CD4-positive, alpha-beta T cell (primary cell): ENCODE measurements around the gene MTOR. TPM values are rescaled to one million over a fixed set of nuclear protein-coding genes. Genes with fewer than 3 reads are reported as not detected.

Experiments used
- ATAC-seq: fragments of 200-7000 bp; cut with Tn5 transposase; one replicate; pipeline ENCODE4 v1.10.0; 2022; ENCODE audit warnings: mild to moderate bottlenecking; ENCODE audit not compliant: poor library complexity
- CTCF ChIA-PET: fragments of 350-600 bp; sonication (Branson Sonifier 250); formaldehyde crosslinking; loops from one replicate; lab custom pipeline; 2021; ENCODE audit warnings: antibody characterized with exemption, inconsistent platforms; lab: Charles Lee
- POLR2A ChIA-PET: fragments of 350-600 bp; sonication (Branson Sonifier 250); formaldehyde crosslinking; loops from one replicate; lab custom pipeline; 2021; ENCODE audit warnings: antibody characterized with exemption, inconsistent platforms; lab: Charles Lee
- DNase-seq, 14 experiments: peaks; one replicate each; pipeline ENCODE4 v3.0.0-alpha.2; 2013 to 2020; ENCODE audit warnings: mixed read lengths in 2 of 14
- H3K27ac ChIP-seq, 2 donors: one replicate each; pipeline versions ENCODE4 v1.5.1 to v1.7.0; 2013; ENCODE audit warnings: low read length in 2 of 2, low read depth in 1 of 2, mild to moderate bottlenecking in 1 of 2
- H3K27me3 ChIP-seq, 2 experiments: 1 replicate in 1 of 2; 2 replicates in 1 of 2; pipeline versions ENCODE4 v1.6.1 to v1.7.0; 2013; ENCODE audit warnings: low read length in 2 of 2, control low read depth in 1 of 2, mild to moderate bottlenecking in 1 of 2, moderate library complexity in 1 of 2; ENCODE audit not compliant: insufficient read depth in 2 of 2, control insufficient read depth in 1 of 2
- H3K36me3 ChIP-seq: one replicate; pipeline ENCODE4 v1.6.1; 2013; ENCODE audit warnings: low read length, control low read depth; ENCODE audit not compliant: insufficient read depth
- H3K4me1 ChIP-seq: one replicate; pipeline ENCODE4 v1.6.1; 2013; ENCODE audit warnings: low read length, control low read depth; ENCODE audit not compliant: insufficient read depth
- H3K4me3 ChIP-seq: one replicate; pipeline ENCODE4 v1.5.1; 2013; ENCODE audit warnings: mild to moderate bottlenecking, low read length, moderate library complexity
- H3K9me3 ChIP-seq, 2 experiments: 1 replicate in 1 of 2; 2 replicates in 1 of 2; pipeline versions ENCODE4 v1.6.1 to v1.7.0; 2013; ENCODE audit warnings: low read length in 2 of 2, mild to moderate bottlenecking in 2 of 2, control low read depth in 1 of 2, moderate library complexity in 1 of 2; ENCODE audit not compliant: control insufficient read depth in 1 of 2, insufficient read depth in 1 of 2
- H3K27ac Mint-ChIP-seq: one replicate; pipeline ENCODE4 v1.8.0; 2020; ENCODE audit warnings: mixed read lengths
- H3K27me3 Mint-ChIP-seq: one replicate; pipeline ENCODE4 v1.8.0; 2021; ENCODE audit warnings: mixed read lengths
- H3K36me3 Mint-ChIP-seq: one replicate; pipeline ENCODE4 v1.8.0; 2021; ENCODE audit warnings: low read depth, mixed read lengths
- H3K4me1 Mint-ChIP-seq: one replicate; pipeline ENCODE4 v1.8.0; 2021; ENCODE audit warnings: low read depth, mixed read lengths
- H3K4me3 Mint-ChIP-seq: one replicate; pipeline ENCODE4 v1.8.0; 2020; ENCODE audit warnings: mild to moderate bottlenecking, mixed read lengths
- H3K9me3 Mint-ChIP-seq: one replicate; pipeline ENCODE4 v1.8.0; 2020; ENCODE audit warnings: mixed read lengths
- CTCF ChIP-seq: fragments of 200-600 bp; IDR thresholded peaks from one replicate; pipeline ENCODE4 v1.8.0; 2022; ENCODE audit warnings: antibody characterized with exemption, mild to moderate bottlenecking
- intact Hi-C, 2 experiments: fragments of 100-400 bp; cut with DNase I in 1 of 2; cut with micrococcal nuclease in 1 of 2; formaldehyde crosslinking; loops; one replicate each; pipeline versions ENCODE4 v1.15.1 to v1.9.0; 2023 to 2025; cut with DNase I, micrococcal nuclease
- total RNA-seq, 174 experiments: library from RNA in 2 of 174; stranded (reverse) in 2 of 174; gene quantifications; one replicate each; pipeline ENCODE4 v1.2.3 and lab custom pipeline; 2021 to 2026

The MTOR gene
- total RNA-seq, 2 experiments from 2014 or later, result 27.3 to 28.9 TPM

GRCh38 chr1:11057477-11057876 lies 204.9 kb downstream of the MTOR start:
- intact Hi-C loops, result loop anchor here in 1 of 2 experiments (5.0 kb wide), 1 partner anchor 215 kb away; the partner anchor contains the start of gene UBIAD1
- Histone ChIP-seq H3K4me3 (no peak overlapping the region), H3K36me3 (peaks cover 24% of the 10 kb centered on the region), H3K27ac (no peak overlapping the region), H3K9me3 (no peaks in the 10 kb centered on the region), H3K4me1 (peaks cover 32% of the 10 kb centered on the region), H3K27me3 (no peaks in the 10 kb centered on the region)
- Mint-ChIP-seq H3K36me3 (peaks cover 45% of the 10 kb centered on the region), H3K4me3 (peak overlapping the region; percentile 66), H3K4me1 (peaks cover 29% of the 10 kb centered on the region), H3K27me3 (no peaks in the 10 kb centered on the region), H3K9me3 (no peaks in the 10 kb centered on the region), H3K27ac (no peak overlapping the region)
- no peak for TF ChIP-seq CTCF
- ChIA-PET POLR2A (interaction anchor here (1.1 kb wide), 1 partner anchor 20 kb away, joined by 4 read pairs; no protein-coding TSS in a partner anchor), CTCF (interaction anchor here (7.0 kb wide), 1 partner anchor 19 kb away, joined by 53 read pairs; no protein-coding TSS in a partner anchor)
- no peak for DNase-seq
- ATAC-seq, result no peak

Other genes starting within 250 kb of the MTOR start
- 100 to 1,000 TPM; 141 to 149 TPM for gene TARDBP, start 249.9 kb downstream of the MTOR start, total RNA-seq
- gene MASP2, start 215.3 kb downstream of the MTOR start, total RNA-seq, result under 1 TPM; 0.27 to 0.53 TPM
- 10 to 100 TPM; 21.2 to 24.8 TPM for gene SRM, start 202.5 kb downstream of the MTOR start, total RNA-seq
- gene EXOSC10, start 162.7 kb downstream of the MTOR start, total RNA-seq, result 10 to 100 TPM; 81.6 to 89.0 TPM
- not detected for gene ANGPTL7, start 73.2 kb downstream of the MTOR start, total RNA-seq
- 10 to 100 TPM; 19.2 to 19.3 TPM for gene UBIAD1, start 10.6 kb upstream of the MTOR start, total RNA-seq
- gene DISP3, start 216.6 kb upstream of the MTOR start, total RNA-seq, result under 1 TPM; 0.55 to 0.56 TPM